HG03097 (cell line): Measurements from ENCODE around the gene CNMD.
"Not testable (repeated sequence)": the region's sequence is repeated elsewhere in the genome, so short reads cannot be mapped to it uniquely, and the experiment has no call there.

ENCODE experiments used
- ATAC-seq: cut with Tn5 transposase; IDR thresholded peaks from one replicate; pipeline ENCODE4 v1.9.1; 2021; ENCODE audit not compliant: unreplicated experiment, low FRiP score

The CNMD gene

GRCh38 chr13:52696566-52696965 lies 43.1 kb downstream of the CNMD start:
- ATAC-seq = no peak

GRCh38 chr13:52695856-52696255 lies 43.8 kb downstream of the CNMD start:
- no peak for ATAC-seq

- ATAC-seq = no peak
These were observed 53.2 kb downstream of the CNMD start for GRCh38 chr13:52686376-52686775.

- not testable (repeated sequence) for ATAC-seq
These were observed 53.8 kb downstream of the CNMD start for GRCh38 chr13:52685806-52686205.

- ATAC-seq = no peak
These were observed 61.8 kb downstream of the CNMD start for GRCh38 chr13:52677823-52678222.

- no peak for ATAC-seq
These were observed 66.2 kb downstream of the CNMD start for GRCh38 chr13:52673465-52673864.

- no peak for ATAC-seq
These were observed 68.9 kb downstream of the CNMD start for GRCh38 chr13:52670726-52671125.

GRCh38 chr13:52669677-52670076 lies 69.9 kb downstream of the CNMD start:
- ATAC-seq = no peak

- ATAC-seq = no peak
These were observed 74.3 kb downstream of the CNMD start for GRCh38 chr13:52665325-52665724.

- ATAC-seq = no peak
These were observed 75.3 kb downstream of the CNMD start for GRCh38 chr13:52664272-52664671.

- ATAC-seq = no peak
These were observed 80.3 kb downstream of the CNMD start for GRCh38 chr13:52659340-52659739.
